Activated T-helper 9 cell treated with anti-CD3 and anti-CD28 coated beads, Interleukin-2, amount 50 U/mL, for 16 hours (primary cell): ENCODE results near the gene LSM3.
A peak's percentile ranks its signal among the peaks of the same experiment; 100 is the strongest.

Experiments
- DNase-seq: peaks from one replicate; pipeline ENCODE4 v3.0.0-alpha.2; 2020; ENCODE audit warnings: low read depth

LSM3 gene

DNA sequence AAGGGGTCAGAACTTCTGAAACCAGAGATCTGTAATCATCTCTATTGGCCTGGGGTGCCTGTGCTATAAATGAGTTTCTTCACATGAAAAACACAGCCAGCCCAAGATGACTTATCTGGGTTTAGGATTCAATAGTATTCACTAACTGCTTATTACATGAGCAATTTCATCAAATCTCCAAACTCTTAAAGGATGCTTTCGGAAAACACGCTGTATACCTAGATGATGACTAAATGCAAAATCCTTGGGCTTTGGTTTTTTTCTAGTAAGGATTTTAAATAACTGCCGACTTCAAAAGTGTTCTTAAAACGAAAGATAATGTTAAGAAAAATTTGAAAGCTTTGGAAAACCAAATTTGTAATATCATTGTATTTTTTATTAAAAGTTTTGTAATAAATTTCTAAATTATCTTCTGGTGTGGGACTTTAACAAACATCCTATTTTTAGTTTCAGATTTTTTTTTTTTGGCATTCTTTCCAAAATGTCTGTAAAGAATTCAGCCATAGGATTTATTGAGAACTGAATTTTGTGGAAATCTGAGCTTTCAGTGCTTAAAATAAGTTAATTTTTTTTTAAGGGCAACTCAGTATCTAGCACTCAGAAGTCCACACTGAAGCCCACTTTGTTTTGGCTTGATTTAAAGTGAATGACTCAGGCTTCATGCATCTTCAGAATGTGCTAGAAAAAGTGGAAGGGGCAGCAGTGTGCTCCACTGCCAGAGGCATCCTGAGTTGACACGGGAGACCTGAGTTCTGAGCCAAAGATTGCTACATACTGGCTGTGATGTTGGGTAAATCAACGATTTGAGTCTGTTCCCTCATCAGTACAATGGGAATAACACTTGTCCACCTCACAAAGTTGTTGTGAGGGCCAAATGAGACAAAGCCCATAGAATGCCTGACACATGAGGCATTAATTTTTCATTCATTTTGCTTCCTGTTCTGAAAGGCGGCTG lies 35.1 kb upstream of the LSM3 start:
- DNase-seq, result no peak

DNA sequence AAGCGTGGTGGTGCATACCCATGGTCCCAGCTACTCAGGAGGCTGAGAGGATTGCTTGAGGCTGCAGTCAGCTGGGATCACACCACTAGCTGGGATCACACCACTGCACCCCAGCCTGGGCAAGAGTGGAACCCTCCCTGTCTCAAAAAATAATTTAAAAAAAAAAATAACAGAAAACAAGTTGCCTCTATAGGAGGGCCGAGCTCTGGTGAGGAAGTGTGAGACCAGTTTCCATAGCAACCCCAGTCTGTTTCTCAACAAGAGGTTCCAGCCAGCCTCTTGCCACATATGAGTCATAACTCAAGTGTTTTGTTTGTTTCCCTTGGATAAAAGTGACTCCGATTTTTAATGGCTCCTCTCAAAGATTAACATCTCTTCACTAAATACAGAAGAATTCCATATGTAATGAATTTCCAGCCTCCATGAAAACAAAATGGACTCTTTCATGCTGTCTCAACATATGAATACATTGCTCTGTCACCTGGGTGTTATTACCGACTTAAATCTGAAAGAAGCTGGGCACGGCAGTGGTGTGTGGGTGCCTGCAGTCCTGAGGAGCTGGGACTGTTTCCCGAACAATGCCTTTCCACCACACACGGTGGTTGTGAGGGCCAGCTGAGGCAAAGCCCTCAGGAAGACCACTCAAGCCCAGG lies 34.1 kb upstream of the LSM3 start:
- DNase-seq, result peak; percentile 30

DNA sequence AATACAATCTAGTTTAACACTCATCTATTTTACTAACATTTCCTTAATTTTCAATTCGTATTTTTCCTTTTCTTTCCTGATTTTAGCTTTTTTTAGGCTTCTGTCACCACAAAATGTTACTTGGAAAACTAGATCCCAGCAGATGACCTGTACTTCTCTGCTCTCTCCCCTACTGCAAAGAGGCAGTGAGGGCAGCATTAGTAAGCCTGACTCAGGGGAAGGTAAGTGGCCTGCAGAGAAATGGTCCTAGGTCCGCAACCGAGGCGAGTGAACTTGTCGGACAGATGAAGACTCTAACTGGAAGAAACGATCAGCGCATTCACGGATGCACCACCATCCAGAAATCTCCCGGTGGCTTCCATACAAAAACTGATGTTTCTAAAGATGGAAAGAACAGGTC lies 33.4 kb upstream of the LSM3 start:
- DNase-seq, result no peak

DNA sequence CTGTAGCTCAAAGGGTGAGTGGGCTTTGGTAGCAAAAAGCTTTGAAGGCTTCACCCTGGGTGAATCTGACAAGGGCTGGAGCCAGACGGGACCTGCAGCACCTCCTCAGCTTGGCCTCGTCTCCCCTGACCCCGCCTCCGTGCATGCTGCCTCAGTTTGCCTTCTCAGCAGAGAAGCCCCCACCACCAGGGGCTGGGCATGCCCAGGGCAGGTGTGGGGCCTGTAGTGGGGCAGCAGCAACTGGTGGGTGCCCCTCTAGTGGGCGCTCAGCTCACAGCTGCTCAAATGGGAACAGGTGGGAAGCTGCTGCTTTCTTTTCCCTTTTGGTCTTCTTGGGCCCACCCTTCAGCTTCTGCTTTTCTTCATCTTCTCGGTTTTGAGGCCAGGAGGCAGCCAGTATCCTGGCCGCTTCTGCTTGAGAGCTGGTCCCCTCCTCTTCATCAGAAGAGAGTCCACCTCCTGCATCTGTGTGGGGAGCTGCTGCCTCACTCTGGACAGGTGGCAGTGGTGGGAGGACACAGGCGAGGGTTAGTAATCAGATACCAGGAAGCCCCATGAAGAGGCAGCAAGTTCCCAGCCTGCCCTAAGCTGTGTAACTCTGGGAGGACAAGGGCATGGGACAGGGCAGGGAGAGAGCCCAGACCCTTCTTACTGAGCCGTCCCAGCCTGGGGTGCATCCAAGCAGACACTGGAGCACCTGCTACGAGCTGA lies 32.8 kb upstream of the LSM3 start:
- DNase-seq, result no peak

- DNase-seq, result no peak
These were observed 32.1 kb upstream of the LSM3 start for GRCh38 chr3:14146381-14147065.

GRCh38 chr3:14147066-14147435 lies 31.6 kb upstream of the LSM3 start:
- DNase-seq, result no peak

GRCh38 chr3:14147617-14148016 lies 31.0 kb upstream of the LSM3 start:
- DNase-seq, result no peak

- DNase-seq, result no peak
These were observed 30.3 kb upstream of the LSM3 start for GRCh38 chr3:14148041-14148985.

- no peak for DNase-seq
These were observed 28.5 kb upstream of the LSM3 start for GRCh38 chr3:14150078-14150477.

DNA sequence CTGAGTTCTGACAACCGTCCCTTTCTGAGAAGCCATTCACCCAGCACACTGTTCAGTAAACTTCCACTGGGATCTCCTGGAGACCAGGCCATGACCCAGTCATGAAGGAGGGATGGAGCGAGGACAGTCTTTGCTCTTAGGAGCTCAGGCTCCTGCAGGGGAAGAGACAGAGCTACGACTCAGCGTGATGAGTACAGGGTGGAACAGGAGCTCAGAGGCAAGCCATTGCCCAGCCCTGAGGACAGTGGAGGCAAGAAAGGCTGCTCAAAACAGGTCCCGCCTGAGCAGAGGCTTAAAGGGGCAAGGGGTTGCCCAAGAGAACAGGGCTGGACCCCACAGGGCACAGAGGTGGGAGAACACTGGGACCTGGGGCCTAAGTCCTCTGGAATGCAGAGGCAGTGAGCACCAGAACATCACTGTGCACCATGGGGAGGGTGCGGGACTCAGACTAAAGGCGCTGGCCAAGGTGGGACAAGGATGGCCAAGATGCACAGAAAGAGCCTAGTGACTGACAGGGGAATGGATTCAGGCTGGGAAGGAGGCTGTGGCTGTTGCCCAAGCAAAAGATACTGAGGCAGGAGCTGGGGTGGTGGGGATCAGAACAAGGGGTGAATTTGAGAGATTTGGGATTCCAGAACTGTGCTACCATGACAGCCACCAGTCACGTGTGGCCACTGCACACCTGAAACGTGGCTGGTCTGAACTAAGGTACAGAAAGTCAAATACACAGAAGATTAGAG lies 28.0 kb upstream of the LSM3 start:
- DNase-seq, result no peak

DNA sequence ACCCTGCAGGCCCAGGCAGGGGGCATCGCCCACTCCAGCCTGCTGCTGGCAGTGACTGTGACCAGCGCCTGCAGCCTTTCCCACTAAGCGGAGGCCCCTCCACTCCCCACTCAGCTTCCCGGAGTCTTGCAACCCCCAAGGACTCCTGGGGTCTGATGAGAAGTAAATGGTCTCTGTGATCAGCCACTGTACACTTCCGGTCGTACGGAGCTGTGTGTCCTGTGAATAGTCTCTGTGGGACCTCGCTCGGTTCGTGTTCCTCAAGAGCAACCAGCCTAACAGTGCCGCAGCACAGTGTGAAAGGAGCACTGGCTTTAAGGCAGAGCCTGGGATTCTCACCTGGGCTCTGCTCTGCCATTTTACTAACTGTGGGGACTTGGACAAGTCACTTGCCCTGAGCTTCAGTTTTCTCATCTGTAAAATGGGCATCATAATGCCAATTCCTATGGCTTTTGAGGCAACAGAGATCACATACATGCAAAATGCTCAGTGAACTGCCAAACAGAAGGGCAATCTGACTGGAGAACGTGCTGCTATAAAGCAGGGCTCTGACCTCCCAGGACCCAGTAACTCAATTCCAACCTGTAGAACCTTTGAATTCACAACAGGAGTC lies 27.0 kb upstream of the LSM3 start:
- DNase-seq, result no peak

DNA sequence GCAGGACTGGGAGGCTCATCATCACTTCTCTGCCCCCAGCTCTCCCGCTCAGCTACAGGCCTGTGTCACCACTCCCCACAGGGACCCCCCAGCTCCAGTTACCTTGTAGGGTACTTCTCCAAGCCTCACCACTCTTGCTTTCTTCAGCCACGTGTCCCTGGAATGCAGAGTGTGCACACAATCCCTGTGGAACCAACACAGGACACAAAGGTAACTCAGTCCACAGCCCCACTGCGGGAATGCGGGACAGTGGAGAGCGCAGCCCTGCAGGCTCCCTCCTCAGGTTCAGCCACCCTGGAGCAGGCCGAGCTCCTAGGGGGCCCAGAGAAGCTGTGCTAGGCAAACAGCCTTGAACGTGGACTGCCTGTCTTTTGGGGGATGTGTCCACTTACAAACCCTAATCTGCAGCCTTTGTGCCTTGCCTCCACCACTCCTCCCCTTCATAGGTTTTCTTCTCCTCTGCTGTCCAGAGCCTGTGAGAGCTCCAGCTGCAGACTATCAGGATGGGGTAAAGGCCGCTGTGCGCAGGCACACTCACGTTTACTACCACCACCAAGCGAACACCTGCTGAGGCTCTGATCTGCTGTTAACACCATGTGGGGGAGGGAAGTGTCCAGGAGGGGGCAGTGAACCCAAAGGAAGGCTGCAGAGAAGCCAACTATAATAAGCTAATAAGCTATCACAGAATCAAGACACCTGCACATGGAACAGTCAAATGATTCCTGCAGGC lies 26.2 kb upstream of the LSM3 start:
- no peak for DNase-seq

GRCh38 chr3:14152963-14153355 lies 25.7 kb upstream of the LSM3 start:
- DNase-seq, result no peak

- DNase-seq, result no peak
These were observed 25.0 kb upstream of the LSM3 start for GRCh38 chr3:14153663-14154062.

DNA sequence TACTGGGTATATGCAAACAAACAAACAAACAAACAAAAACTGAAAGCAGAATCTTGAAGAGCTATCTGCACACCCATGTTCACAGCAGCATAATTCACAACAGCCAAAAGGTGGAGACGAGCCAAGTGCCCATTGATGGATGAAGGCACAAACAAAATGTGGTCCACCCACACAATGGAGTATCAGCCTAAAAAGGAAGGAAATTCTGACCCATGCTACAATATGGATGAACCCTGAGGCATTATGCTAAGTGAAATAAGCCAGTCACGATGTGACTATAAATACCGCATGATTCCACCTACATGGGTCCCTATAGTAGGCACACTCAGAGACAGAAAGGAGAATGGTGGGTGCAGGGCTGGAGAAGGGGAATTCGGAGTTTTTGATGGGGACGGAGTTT lies 24.3 kb upstream of the LSM3 start:
- no peak for DNase-seq

DNA sequence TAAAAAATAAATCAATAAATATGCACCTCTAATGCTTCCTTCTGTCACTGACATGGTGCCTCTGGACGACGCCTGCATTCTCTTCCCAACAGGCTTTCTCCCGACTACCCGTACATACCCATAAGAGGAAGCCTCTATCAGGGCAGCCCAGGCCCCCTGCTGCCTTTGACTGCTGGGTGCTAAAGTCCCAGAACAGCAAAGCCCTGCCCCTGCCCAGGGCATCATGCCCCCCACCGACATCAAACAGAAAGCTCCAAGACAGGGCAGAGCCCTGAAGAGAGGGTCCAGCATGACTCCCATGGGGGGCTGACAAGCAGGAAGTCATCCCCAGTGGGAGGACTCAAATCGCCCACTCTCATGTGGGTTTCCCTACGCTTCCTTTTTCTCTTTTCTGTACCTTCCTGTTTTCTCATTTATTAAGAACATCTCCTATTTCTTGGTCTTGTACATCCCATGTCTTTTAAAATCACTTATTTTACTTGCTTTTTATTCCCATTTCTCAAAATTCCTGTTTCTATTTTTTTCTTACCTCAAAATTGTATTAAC lies 23.6 kb upstream of the LSM3 start:
- DNase-seq, result no peak

GRCh38 chr3:14156201-14156600 lies 22.4 kb upstream of the LSM3 start:
- DNase-seq, result no peak

GRCh38 chr3:14156843-14157561 lies 21.6 kb upstream of the LSM3 start:
- no peak for DNase-seq
